ENCODE results near the gene FAM193B. TPM values are rescaled to one million over a fixed set of nuclear protein-coding genes. Genes with fewer than 3 reads are reported as not detected.

Gene FAM193B
- total RNA-seq, 1 experiment from 2014 or later, result 41.1 TPM

DNA sequence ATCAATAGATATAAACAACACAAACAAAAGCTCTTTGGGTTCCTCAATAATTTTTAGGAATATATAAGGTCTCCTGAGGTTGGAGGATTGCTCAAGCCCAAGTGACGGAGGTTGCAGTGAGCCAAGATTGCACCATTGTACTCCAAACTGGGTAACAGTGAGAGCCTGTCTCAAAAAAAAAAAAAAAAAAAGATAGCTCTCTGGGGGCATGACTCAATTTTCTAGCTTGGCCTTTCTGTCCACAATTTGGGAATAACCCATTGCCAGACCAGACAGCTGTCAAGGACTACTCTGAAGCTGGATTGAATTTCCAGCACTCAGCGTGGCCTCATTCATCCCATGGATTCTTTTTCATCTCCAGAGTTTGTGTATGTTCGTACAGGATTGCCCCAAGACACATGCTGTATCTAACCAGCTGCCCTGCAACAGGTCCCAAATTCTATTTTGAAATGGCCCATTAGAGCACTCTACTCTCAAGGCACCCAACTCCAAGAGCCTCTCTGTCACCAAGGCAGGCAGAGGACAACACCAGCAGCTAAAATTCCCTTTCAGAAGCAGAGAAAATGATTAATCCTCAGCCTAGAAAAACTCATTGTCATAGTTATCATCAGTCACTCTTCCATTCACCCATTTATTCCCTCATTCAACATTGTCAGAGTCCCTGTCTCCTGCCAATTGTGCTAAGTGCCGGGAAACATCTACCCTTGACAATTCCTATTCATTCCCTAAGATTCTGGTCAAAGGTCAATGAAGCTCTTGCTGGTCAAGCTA, 8.7 kb downstream of the FAM193B start:
- H3K9me3 ChIP-seq (ENCODE audit: low read length), result no peaks in the 10 kb centered on the region
- H3K27ac ChIP-seq (ENCODE audit: low read length), result peak overlapping the region; percentile 83
- H3K36me3 ChIP-seq (ENCODE audit: low read depth, low read length), result peaks cover 4% of the 10 kb centered on the region; the same call in 1 of the 2 replicates
- H3K4me3 ChIP-seq (ENCODE audit: low read length), result no peak overlapping the region
- ChIA-PET POLR2A (ENCODE audit: unreplicated experiment) (interaction anchor here (0.6 to 1.0 kb wide), 3 partner anchors 29 to 51 kb away, joined by 3 to 4 read pairs (median 4); partner anchors contain the start of gene TMED9), CTCF (interaction anchor here (0.6 to 1.2 kb wide), 3 partner anchors 8 to 51 kb away, joined by 3 to 5 read pairs (median 4); partner anchors contain the start of gene PDLIM7)
- no peak for TF ChIP-seq EZH2phosphoT487 (IDR thresholded peaks at IDR 0.05; ENCODE audit: borderline replicate concordance, low read length)
- no peak for TF ChIP-seq EZH2 (IDR thresholded peaks at IDR 0.05; ENCODE audit: low read length, unreplicated experiment)
- TF ChIP-seq, protein P1, sequence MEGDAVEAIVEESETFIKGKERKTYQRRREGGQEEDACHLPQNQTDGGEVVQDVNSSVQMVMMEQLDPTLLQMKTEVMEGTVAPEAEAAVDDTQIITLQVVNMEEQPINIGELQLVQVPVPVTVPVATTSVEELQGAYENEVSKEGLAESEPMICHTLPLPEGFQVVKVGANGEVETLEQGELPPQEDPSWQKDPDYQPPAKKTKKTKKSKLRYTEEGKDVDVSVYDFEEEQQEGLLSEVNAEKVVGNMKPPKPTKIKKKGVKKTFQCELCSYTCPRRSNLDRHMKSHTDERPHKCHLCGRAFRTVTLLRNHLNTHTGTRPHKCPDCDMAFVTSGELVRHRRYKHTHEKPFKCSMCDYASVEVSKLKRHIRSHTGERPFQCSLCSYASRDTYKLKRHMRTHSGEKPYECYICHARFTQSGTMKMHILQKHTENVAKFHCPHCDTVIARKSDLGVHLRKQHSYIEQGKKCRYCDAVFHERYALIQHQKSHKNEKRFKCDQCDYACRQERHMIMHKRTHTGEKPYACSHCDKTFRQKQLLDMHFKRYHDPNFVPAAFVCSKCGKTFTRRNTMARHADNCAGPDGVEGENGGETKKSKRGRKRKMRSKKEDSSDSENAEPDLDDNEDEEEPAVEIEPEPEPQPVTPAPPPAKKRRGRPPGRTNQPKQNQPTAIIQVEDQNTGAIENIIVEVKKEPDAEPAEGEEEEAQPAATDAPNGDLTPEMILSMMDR (conservative IDR thresholded peaks at IDR 0.05; ENCODE audit: low read depth, low read length), result no peak
- H3K9ac ChIP-seq (ENCODE audit: low read length), result no peak overlapping the region
- H3K4me1 ChIP-seq (ENCODE audit: insufficient read depth, low read length), result peaks cover 24% of the 10 kb centered on the region
- no peak overlapping the region for H2AFZ ChIP-seq (ENCODE audit: low read length)
- DNase-seq (no peak), ATAC-seq (no peak)
- H3K9me2 ChIP-seq (replicated peaks; ENCODE audit: low read length), result no peaks in the 10 kb centered on the region
- peaks cover 81% of the 10 kb centered on the region for H3K79me2 ChIP-seq (ENCODE audit: low read length)
- no peaks in the 10 kb centered on the region for H3K27me3 ChIP-seq (ENCODE audit: low read length)
- peaks cover 13% of the 10 kb centered on the region for H4K20me1 ChIP-seq (ENCODE audit: low read length)
- intact Hi-C loops (cut with micrococcal nuclease), result no loop called here
- no TSS peak for BruUV-seq (replicated peaks)
- H3K4me2 ChIP-seq (ENCODE audit: low read length), result no peak overlapping the region; the same call in 1 of the 2 replicates
- peaks cover 22% of the 10 kb centered on the region for H3F3A ChIP-seq (ENCODE audit: low read length, unreplicated experiment)

DNA sequence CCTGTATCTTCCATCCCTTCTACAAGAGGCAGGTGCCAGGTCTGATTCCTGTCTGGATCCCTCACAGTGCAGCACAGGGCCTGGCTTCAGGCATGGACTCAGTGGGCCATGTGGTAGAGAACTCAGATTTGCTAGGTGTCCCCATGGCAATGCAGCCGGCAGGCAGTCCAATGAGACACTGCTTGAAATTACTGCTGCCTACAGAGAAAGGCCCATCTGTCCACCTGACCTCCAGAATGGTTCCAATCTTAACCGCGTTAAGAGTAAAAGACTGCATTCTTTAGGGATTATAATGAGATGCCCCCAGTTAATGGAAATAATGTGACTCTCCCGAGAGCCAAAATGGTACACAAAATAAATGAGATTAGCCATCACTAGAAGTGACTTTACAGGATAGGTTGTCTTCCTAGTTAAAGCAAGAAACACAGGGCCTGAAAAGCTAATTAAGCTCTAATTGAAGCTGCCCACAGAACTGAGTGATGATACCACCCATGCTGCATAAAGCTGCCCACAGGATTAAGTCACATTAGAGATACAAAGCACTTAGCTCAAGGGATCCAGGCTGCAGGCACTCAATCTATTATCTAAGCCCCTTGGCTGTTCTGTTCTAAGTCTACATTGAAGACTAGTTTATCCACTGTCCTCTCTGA, 11.4 kb downstream of the FAM193B start:
- no peaks in the 10 kb centered on the region for H3K9me2 ChIP-seq (replicated peaks; ENCODE audit: low read length)
- TF ChIP-seq EZH2 (IDR thresholded peaks at IDR 0.05; ENCODE audit: low read length, unreplicated experiment) (no peak), EZH2phosphoT487 (IDR thresholded peaks at IDR 0.05; ENCODE audit: borderline replicate concordance, low read length) (no peak)
- TF ChIP-seq, protein P1 (conservative IDR thresholded peaks at IDR 0.05; ENCODE audit: low read depth, low read length), result no peak
- intact Hi-C loops (cut with micrococcal nuclease), result no loop called here
- peaks cover 20% of the 10 kb centered on the region for H3F3A ChIP-seq (ENCODE audit: low read length, unreplicated experiment)
- H3K4me3 ChIP-seq (ENCODE audit: low read length), result no peak overlapping the region
- H3K9ac ChIP-seq (ENCODE audit: low read length), result no peak overlapping the region
- peaks cover 25% of the 10 kb centered on the region for H3K4me1 ChIP-seq (ENCODE audit: insufficient read depth, low read length)
- BruUV-seq (replicated peaks), result no TSS peak
- peaks cover 64% of the 10 kb centered on the region for H3K79me2 ChIP-seq (ENCODE audit: low read length)
- no peak for ATAC-seq
- H3K4me2 ChIP-seq (ENCODE audit: low read length), result no peak overlapping the region
- peaks cover 13% of the 10 kb centered on the region; the same call in 1 of the 2 replicates for H3K36me3 ChIP-seq (ENCODE audit: low read depth, low read length)
- ChIA-PET POLR2A (ENCODE audit: unreplicated experiment) (no interaction called here), CTCF (no interaction called here)
- no peaks in the 10 kb centered on the region for H3K9me3 ChIP-seq (ENCODE audit: low read length)
- peaks cover 16% of the 10 kb centered on the region for H4K20me1 ChIP-seq (ENCODE audit: low read length)
- no peak overlapping the region for H3K27ac ChIP-seq (ENCODE audit: low read length)
- no peaks in the 10 kb centered on the region for H3K27me3 ChIP-seq (ENCODE audit: low read length)
- no peak for DNase-seq
- H2AFZ ChIP-seq (ENCODE audit: low read length), result no peak overlapping the region

Measured in PC-3 (cell line).